T-helper 1 cell treated with Interleukin-12 subunit alpha and Interleukin-12 subunit beta and Interleukin-4 antibody, amounts not matched to agents 30 μg/mL and 1 μg/mL, for 36 hours (primary cell): ENCODE results near the gene CENPK.
A peak's percentile ranks its signal among the peaks of the same experiment; 100 is the strongest.
"Not testable (repeated sequence)": the region's sequence is repeated elsewhere in the genome, so short reads cannot be mapped to it uniquely, and the experiment has no call there.

Source experiments
- H3K27ac Mint-ChIP-seq: one replicate; pipeline ENCODE4 v1.8.0; 2021; ENCODE audit warnings: mild to moderate bottlenecking, mixed read lengths
- H3K27me3 Mint-ChIP-seq: one replicate; pipeline ENCODE4 v1.8.0; 2021; ENCODE audit warnings: low read depth, mixed read lengths
- H3K36me3 Mint-ChIP-seq: one replicate; pipeline ENCODE4 v1.8.0; 2021; ENCODE audit warnings: low read depth, mixed read lengths
- H3K4me1 Mint-ChIP-seq: one replicate; pipeline ENCODE4 v1.8.0; 2021; ENCODE audit warnings: low read depth, mixed read lengths
- H3K4me3 Mint-ChIP-seq: one replicate; pipeline ENCODE4 v1.8.0; 2021; ENCODE audit warnings: mild to moderate bottlenecking, moderate library complexity, mixed read lengths
- H3K9me3 Mint-ChIP-seq: one replicate; pipeline ENCODE4 v1.8.0; 2021; ENCODE audit warnings: mixed read lengths

The CENPK gene, protein sequence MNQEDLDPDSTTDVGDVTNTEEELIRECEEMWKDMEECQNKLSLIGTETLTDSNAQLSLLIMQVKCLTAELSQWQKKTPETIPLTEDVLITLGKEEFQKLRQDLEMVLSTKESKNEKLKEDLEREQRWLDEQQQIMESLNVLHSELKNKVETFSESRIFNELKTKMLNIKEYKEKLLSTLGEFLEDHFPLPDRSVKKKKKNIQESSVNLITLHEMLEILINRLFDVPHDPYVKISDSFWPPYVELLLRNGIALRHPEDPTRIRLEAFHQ

DNA sequence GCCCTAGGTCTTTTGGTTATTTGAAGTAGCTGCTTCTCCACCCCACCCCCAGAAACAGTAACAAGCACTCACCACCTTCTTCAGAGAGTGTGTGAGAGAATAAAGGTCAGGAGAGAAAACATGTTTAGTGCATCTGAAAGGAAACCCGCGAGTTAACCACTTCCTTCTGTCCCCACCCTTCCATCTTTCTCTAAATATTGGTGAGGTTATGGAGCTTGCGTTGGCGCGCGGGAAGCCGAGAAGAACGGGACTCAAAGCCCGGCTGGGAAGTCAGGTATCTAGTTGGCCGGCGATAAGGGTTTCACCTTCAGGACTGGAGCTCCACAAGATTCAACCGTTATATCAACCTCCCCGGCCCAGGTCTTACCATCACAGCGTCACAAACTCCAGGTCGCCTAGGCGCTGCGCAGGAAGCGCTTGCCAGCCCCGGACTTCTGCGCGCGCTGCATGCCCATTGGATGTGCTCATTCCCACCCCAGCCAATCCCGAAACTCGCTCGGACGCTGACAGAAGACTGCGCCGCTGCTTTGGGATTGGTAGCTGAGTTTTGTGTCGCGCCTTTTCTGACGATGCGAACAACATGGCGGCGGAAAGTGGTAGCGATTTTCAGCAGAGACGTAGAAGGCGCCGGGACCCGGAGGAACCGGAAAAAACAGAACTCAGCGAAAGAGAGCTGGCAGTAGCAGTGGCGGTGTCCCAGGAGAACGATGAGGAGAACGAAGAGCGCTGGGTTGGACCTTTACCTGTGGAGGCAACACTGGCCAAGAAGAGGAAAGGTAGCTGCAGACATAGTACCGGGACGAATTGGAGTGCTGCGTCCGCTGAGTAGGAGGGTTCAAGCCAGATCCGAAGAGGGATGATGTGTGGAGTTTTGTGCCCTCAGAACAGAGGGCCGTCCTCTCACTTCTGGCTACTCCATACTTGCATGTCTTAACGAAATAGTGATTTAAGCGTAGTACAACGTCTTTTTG is at the start of gene CENPK, which contains the start of gene PPWD1:
Gene CENPK (minus strand): TSS at position 438 of the 971 bp plus-strand sequence. CDS start 8,261 bp downstream, outside the sequence.
Gene PPWD1 (plus strand): TSS at position 566 of the 971 bp plus-strand sequence. CDS start 15 bp downstream, at position 581.
- Mint-ChIP-seq H3K27ac (peak within 1 kb of the TSS; percentile 99), H3K4me1 (peaks cover 42% of the 10 kb centered on the region), H3K9me3 (no peaks in the 10 kb centered on the region), H3K27me3 (no peaks in the 10 kb centered on the region), H3K36me3 (peaks cover 26% of the 10 kb centered on the region), H3K4me3 (peak within 1 kb of the TSS; percentile 99)

DNA sequence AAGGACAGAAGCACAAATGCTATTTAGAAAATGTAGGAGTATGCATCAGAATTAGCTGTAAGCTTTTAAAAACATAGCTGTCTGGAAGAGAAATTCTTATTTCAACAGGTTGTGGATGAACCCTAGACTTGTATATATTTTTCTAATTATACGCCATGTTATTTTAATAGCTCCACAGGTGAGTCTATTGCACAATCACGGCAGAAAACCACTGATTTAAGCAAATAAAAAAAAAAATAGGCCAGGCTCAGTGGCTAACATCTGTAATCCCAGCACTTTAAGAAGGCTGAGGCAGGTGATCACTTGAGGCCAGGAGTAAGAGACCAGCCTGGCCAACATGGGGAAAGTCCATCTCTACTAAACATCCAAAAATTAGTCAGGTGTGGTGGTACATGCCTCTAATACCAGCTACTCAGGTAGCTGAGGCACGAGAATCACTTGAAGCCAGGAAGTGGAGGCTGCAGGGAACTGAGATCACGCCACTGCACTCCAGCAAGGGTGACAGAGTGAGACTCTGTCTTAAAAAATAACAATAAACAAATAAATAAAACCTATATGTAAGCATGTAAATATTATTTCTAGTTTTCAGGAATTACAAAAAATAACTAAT is 49.4 kb upstream of the CENPK start:
- H3K9me3 Mint-ChIP-seq = no peaks in the 10 kb centered on the region
- no peak overlapping the region for H3K27ac Mint-ChIP-seq
- H3K4me1 Mint-ChIP-seq = no peaks in the 10 kb centered on the region
- peaks cover 33% of the 10 kb centered on the region for H3K36me3 Mint-ChIP-seq
- H3K27me3 Mint-ChIP-seq = no peaks in the 10 kb centered on the region
- H3K4me3 Mint-ChIP-seq = no peak overlapping the region

DNA sequence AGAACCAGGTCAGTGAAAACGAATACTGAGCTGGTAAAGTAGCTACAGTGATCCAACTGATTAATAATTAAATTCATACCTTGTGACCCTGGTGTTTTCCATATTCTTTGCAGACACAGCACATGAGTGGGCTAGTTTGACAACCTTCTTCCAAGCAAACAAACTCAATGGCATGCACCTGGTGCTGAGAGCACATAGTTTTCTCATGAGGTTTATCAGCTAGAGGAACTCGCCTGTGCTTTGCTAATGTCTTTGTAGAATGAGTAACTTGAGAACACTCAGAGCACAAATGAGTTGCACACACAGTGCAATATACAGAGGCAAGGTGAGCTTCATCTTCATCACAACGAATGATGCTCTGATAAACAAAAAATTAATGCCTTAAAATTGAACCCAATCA is 48.6 kb upstream of the CENPK start:
- Mint-ChIP-seq H3K4me3 (no peak overlapping the region), H3K4me1 (no peaks in the 10 kb centered on the region), H3K27me3 (no peaks in the 10 kb centered on the region), H3K9me3 (no peaks in the 10 kb centered on the region), H3K36me3 (peaks cover 38% of the 10 kb centered on the region), H3K27ac (no peak overlapping the region)

DNA sequence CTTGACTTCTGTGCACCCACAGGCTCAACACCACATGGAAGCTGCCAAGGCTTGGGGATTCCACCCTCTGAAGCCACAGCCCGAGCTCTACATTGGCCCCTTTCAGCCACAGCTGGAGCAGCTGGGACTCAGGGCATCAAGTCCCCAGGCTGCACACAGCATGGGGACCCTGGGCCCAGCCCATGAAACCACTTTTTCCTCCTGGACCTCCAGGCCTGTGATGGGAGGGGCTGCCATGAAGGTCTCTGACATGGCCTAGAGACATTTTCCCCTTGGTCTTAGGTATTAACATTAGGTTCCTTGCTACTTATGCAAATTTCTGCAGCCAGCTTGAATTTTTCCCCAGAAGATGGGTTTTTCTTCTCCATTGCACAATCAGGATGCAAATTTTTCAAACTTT is 38.8 kb upstream of the CENPK start:
- H3K27ac Mint-ChIP-seq, H3K4me1 Mint-ChIP-seq, H3K27me3 Mint-ChIP-seq, H3K9me3 Mint-ChIP-seq, H3K4me3 Mint-ChIP-seq: not testable (repeated sequence)
- H3K36me3 Mint-ChIP-seq = peaks cover 59% of the 10 kb centered on the region

DNA sequence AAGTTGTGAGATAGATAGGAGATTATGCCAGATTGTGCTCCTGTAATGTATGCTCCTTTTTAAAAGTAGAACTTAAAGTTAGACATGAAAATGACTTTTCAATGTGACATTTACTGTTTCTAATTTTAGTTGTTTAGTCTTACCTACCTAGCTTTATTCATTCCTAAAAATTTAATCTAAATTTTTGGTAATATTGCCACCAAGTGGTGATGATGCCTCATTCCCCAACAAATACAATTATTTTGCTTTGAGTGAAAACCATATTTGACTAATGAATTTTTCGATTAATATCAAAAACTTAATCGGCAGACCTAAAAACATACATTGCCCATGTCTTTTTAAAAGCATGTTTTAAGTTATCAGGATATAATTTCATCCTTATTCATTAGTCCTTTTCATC is 25.7 kb upstream of the CENPK start:
- Mint-ChIP-seq H3K4me1 (no peaks in the 10 kb centered on the region), H3K36me3 (peaks cover 28% of the 10 kb centered on the region), H3K27me3 (no peaks in the 10 kb centered on the region), H3K4me3 (no peak overlapping the region), H3K27ac (no peak overlapping the region), H3K9me3 (no peaks in the 10 kb centered on the region)

DNA sequence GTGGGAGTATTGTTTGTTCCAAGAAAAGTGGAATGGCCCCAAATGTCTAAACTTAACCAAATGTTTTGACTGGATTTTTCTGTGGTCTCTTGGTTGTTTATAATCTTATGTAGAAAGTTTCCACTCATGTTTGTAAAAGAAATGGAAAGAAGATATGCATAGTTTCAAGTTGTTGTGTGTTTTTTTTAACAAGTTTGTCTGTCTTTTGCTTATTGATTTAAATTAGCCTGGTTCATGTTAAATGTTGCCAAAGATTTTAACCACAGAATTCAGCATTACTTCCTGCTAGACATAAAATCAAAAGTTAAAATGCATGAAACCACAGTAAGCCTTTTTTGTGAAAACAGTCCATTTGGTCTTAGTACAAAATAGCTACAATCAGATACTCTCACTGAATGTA is 14.2 kb upstream of the CENPK start:
- peaks cover 43% of the 10 kb centered on the region for H3K36me3 Mint-ChIP-seq
- peaks cover 13% of the 10 kb centered on the region for H3K4me1 Mint-ChIP-seq
- H3K9me3 Mint-ChIP-seq = no peaks in the 10 kb centered on the region
- no peak overlapping the region for H3K27ac Mint-ChIP-seq
- no peaks in the 10 kb centered on the region for H3K27me3 Mint-ChIP-seq
- no peak overlapping the region for H3K4me3 Mint-ChIP-seq

DNA sequence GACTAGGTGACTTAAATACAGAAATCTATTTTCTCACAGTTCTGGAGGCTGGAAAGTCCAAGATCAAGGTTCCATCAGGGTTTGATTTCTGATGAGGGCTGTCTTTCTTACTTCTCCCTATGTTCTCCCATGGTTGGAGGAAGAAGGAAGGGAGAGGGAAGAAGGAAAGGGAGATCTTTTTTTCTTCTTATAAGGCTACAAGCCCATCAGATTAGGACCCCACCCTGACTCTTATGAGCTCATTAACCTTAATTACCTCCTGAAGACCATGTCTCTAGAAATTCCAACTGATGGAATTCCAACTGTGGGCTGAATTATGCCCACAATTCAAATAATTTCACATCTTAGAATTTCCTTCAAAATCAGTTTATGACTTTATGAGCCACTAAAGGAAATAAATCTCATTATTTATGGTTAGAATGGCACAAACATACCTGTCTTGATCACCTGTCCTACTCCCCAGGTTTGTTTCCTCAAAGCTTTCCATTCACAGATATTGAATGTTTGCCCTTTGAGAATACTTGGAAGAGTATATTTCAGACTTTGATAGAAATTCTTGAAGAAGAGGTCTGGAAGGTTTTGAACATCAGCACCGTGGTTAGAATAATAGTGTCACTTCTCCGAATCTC is 7.7 kb upstream of the CENPK start:
- Mint-ChIP-seq H3K4me3 (no peak overlapping the region), H3K4me1 (peaks cover 19% of the 10 kb centered on the region), H3K27me3 (no peaks in the 10 kb centered on the region), H3K9me3 (no peaks in the 10 kb centered on the region), H3K27ac (no peak overlapping the region), H3K36me3 (peaks cover 32% of the 10 kb centered on the region)

DNA sequence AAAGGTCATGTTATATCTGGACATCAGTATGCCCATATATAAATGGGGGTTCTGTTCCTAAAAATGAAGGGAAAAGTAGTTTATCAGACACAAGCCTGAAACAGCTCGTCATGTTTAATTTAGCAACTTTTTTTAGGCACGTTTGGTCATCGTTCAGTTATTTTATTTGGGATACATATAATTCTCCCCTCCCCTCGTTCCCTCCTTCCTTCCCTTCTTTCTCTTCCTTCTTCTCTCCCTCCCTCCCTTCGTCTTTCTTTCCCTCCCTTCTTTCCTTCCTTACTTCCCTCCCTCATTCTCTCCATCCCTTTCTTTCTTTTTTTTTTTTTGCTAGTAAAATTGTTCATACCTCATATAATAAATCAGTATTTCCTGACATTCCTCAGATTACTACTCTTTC is 3.5 kb upstream of the CENPK start:
- Mint-ChIP-seq H3K4me1 (peaks cover 28% of the 10 kb centered on the region), H3K4me3 (no peak overlapping the region), H3K9me3 (no peaks in the 10 kb centered on the region), H3K27ac (no peak overlapping the region), H3K36me3 (peaks cover 17% of the 10 kb centered on the region), H3K27me3 (no peaks in the 10 kb centered on the region)

DNA sequence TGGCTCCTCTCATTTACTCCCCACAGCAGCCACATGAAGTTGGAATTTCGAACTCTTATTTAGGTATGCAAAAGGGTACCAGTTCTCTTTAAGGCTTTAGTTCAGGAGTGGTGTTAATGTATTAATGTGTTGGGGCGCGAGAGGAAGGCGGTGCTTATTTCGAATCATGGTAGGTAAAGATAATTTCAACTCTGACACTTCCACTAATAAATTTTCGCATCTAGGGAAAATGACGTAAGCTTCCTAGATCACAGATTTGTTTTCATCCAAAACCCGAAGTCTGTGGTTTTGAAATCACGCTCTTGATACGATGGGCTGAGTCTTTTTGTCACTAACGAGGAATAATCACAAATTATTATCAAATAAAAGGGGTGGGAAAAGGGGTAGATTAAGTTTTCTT is 809 bp upstream of the CENPK start:
- no peaks in the 10 kb centered on the region for H3K9me3 Mint-ChIP-seq
- peak overlapping the region; percentile 99 for H3K27ac Mint-ChIP-seq
- H3K4me1 Mint-ChIP-seq = peaks cover 37% of the 10 kb centered on the region
- peaks cover 21% of the 10 kb centered on the region for H3K36me3 Mint-ChIP-seq
- no peaks in the 10 kb centered on the region for H3K27me3 Mint-ChIP-seq
- H3K4me3 Mint-ChIP-seq = peak overlapping the region; percentile 99

DNA sequence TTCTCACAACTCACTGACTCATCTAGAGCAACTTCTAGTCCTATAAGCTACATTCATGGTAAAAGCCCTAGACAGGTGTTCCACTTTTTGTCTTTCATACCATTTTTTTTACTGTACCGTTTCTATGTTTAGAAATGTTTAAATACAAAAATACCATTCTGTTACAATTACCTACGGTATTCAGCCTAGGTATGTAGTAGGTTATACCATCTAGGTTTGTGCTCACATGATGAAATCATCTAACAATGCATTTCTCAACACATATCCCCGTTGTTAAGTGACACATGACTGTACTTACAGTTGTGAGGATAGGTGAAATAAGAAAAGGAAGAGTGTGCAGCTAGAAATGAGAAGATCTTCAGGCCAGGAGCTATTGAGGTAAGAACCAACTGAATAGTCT is 6.2 kb downstream of the CENPK start:
- Mint-ChIP-seq H3K36me3 (peaks cover 44% of the 10 kb centered on the region), H3K9me3 (no peaks in the 10 kb centered on the region), H3K27ac (no peak overlapping the region), H3K4me1 (peaks cover 36% of the 10 kb centered on the region), H3K27me3 (no peaks in the 10 kb centered on the region), H3K4me3 (no peak overlapping the region)

DNA sequence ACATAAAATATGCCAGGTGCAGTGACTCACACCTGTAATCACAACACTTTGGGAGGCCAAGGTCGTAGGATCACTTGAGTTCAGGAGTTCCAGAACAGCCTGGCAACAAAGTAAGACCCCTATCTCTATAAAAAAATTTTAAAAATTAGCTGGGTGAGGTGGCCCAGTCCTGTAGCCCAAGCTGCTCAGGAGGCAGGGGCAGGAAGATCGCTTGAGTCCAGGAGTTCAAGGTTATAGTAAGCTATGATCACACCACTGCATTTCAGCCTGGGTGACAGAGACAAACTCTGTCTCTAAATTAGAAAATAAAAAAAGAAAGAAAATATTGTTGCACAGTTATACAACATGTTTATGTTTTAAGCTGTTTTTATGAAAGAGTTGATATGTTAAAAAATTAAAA is 6.8 kb downstream of the CENPK start:
- no peak overlapping the region for H3K4me3 Mint-ChIP-seq
- H3K27me3 Mint-ChIP-seq = no peaks in the 10 kb centered on the region
- no peak overlapping the region for H3K27ac Mint-ChIP-seq
- H3K9me3 Mint-ChIP-seq = no peaks in the 10 kb centered on the region
- H3K36me3 Mint-ChIP-seq = peaks cover 44% of the 10 kb centered on the region
- peaks cover 32% of the 10 kb centered on the region for H3K4me1 Mint-ChIP-seq

DNA sequence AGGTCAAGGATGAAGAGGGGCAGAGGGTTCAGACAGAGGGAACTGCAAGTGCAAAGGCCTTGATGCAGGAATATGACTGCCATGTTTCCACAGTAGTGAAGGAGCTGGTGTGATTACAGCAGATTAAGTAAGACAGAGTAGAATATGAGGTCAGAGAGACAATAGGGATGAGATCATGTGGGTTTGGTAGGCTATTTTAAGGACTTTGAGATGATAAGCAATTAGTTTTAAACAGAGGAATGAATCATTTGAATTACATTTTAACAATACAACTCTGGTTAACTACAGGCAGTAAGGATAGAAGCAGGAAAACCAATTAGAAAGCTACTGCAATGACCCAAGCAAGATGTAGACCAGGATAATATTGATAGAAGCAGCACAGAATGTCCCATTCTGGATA is 7.7 kb downstream of the CENPK start:
- H3K36me3 Mint-ChIP-seq = peaks cover 50% of the 10 kb centered on the region
- H3K27me3 Mint-ChIP-seq = no peaks in the 10 kb centered on the region
- H3K27ac Mint-ChIP-seq = no peak overlapping the region
- no peak overlapping the region for H3K4me3 Mint-ChIP-seq
- H3K9me3 Mint-ChIP-seq = no peaks in the 10 kb centered on the region
- peaks cover 30% of the 10 kb centered on the region for H3K4me1 Mint-ChIP-seq

DNA sequence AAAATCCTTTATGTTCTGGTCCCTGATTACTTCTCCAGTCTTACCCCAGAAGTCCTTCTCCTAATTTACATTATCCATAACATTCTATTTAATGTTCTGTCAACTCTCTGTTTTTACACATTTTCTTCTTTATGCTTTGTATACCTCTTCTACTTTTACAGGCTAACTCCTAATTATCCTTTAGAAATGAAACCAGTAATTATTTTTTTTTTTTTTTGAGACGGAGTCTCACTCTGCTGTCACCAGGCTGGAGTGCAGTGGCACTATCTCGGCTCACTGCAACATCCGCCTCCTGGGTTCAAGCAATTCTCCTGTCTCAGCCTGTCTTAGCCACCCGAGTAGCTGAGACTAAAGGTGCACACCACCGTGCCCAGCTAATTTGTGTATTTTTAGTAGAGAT is 9.0 kb downstream of the CENPK start:
- Mint-ChIP-seq H3K27me3 (no peaks in the 10 kb centered on the region), H3K27ac (peak overlapping the region; percentile 2), H3K36me3 (peaks cover 54% of the 10 kb centered on the region), H3K9me3 (no peaks in the 10 kb centered on the region), H3K4me3 (no peak overlapping the region), H3K4me1 (peaks cover 28% of the 10 kb centered on the region)

DNA sequence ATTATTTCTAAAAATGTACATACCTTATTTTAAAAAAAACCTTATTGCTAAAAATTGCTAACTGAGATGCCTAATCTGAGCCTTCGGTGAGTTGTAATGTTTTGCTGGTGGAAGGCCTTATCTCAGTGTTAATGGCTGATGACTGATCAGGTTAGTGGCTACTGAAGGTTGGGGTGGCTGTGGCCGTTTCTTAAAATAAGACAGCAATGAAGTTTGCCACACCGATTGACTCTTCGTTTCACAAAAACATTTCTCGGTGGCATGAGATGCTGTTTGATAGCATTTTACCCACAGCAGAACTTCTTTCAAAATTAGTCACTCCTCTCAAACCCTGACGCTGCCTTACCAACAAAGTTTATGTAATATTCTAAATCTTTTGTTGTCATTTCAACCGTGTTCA is 14.7 kb downstream of the CENPK start:
- H3K27me3 Mint-ChIP-seq = no peaks in the 10 kb centered on the region
- no peak overlapping the region for H3K4me3 Mint-ChIP-seq
- peaks cover 13% of the 10 kb centered on the region for H3K4me1 Mint-ChIP-seq
- H3K27ac Mint-ChIP-seq = no peak overlapping the region
- H3K36me3 Mint-ChIP-seq = peaks cover 54% of the 10 kb centered on the region
- H3K9me3 Mint-ChIP-seq = no peaks in the 10 kb centered on the region
